ENCODE results near the gene MS4A18.

DNA sequence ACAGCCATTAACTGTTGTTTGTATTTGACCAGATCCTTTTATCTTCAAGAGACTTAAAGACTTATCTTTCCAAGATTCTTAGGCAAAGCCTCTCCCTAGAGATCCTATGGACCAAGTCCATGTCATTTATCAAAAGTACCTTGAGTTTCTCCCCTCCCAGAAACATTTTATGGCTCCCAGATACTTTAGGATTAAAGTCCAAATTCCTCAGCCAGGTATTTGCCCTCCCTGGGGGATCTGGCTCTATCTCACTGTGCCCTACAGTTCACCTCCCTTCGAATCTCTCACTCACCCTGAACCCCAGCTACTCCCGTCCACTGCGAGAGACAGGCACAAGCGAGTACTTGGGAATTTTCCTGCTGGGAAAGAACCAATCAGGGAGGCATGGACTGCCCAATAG is 13.2 kb upstream of the MS4A18 start:
- TF ChIP-seq, protein P1, sequence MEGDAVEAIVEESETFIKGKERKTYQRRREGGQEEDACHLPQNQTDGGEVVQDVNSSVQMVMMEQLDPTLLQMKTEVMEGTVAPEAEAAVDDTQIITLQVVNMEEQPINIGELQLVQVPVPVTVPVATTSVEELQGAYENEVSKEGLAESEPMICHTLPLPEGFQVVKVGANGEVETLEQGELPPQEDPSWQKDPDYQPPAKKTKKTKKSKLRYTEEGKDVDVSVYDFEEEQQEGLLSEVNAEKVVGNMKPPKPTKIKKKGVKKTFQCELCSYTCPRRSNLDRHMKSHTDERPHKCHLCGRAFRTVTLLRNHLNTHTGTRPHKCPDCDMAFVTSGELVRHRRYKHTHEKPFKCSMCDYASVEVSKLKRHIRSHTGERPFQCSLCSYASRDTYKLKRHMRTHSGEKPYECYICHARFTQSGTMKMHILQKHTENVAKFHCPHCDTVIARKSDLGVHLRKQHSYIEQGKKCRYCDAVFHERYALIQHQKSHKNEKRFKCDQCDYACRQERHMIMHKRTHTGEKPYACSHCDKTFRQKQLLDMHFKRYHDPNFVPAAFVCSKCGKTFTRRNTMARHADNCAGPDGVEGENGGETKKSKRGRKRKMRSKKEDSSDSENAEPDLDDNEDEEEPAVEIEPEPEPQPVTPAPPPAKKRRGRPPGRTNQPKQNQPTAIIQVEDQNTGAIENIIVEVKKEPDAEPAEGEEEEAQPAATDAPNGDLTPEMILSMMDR (conservative IDR thresholded peaks at IDR 0.05 in 1 of 2, IDR thresholded peaks at IDR 0.05 in 1 of 2; ENCODE audit: extremely low read depth in 1 of 2, insufficient read depth in 1 of 2, low read depth in 1 of 2, low read length in 2 of 2) = no peak
- no peak for TF ChIP-seq EZH2 (IDR thresholded peaks at IDR 0.05; ENCODE audit: borderline replicate concordance, low read length)

Data from mammary epithelial cell (primary cell).